Measurements from ENCODE around the gene NYAP1.
"Not testable (repeated sequence)": the region's sequence is repeated elsewhere in the genome, so short reads cannot be mapped to it uniquely, and the experiment has no call there.

DNA sequence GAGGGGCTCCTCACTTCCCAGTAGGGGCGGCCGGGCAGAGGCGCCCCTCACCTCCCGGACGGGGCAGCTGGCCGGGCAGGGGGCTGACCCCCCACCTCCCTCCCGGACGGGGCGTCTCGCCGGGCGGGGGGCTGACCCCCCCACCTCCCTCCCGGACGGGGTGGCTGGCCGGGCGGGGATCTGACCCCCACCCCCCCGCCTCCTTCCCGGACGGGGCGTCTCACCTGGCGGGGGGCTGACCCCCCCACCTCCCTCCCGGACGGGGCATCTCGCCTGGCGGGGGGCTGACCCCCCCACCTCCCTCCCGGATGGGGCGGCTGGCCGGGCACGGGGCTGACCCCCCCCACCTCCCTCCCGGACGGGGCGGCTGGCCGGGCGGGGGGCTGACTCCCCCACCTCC lies 39.5 kb downstream of the NYAP1 start:
- TF ChIP-seq, protein P1, sequence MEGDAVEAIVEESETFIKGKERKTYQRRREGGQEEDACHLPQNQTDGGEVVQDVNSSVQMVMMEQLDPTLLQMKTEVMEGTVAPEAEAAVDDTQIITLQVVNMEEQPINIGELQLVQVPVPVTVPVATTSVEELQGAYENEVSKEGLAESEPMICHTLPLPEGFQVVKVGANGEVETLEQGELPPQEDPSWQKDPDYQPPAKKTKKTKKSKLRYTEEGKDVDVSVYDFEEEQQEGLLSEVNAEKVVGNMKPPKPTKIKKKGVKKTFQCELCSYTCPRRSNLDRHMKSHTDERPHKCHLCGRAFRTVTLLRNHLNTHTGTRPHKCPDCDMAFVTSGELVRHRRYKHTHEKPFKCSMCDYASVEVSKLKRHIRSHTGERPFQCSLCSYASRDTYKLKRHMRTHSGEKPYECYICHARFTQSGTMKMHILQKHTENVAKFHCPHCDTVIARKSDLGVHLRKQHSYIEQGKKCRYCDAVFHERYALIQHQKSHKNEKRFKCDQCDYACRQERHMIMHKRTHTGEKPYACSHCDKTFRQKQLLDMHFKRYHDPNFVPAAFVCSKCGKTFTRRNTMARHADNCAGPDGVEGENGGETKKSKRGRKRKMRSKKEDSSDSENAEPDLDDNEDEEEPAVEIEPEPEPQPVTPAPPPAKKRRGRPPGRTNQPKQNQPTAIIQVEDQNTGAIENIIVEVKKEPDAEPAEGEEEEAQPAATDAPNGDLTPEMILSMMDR (IDR thresholded peaks at IDR 0.05) = not testable (repeated sequence)
- not testable (repeated sequence) for TF ChIP-seq POLR2A (IDR thresholded peaks at IDR 0.05; ENCODE audit: low read depth); EP300 (IDR thresholded peaks at IDR 0.05); POLR2AphosphoS5 (IDR thresholded peaks at IDR 0.05)
